Transverse colon (tissue), 4 donors: Measurements from ENCODE around the gene JPH3. TPM values are rescaled to one million over a fixed set of nuclear protein-coding genes. Genes with fewer than 3 reads are reported as not detected.
A peak's percentile ranks its signal among the peaks of the same experiment; 100 is the strongest.

Experiments
- DNase-seq: peaks from one replicate; pipeline ENCODE4 v3.0.0-alpha.2; 2019
- H3K27ac ChIP-seq, 4 donors: fragments of 200-600 bp; sonication (generic); 2 replicates each; pipeline ENCODE4 v1.5.1; 2016 to 2018; ENCODE audit warnings: inconsistent platforms in 4 of 4
- H3K27me3 ChIP-seq: fragments of 200-600 bp; sonication (generic); 2 replicates; pipeline ENCODE4 v1.5.1; 2017; ENCODE audit warnings: inconsistent platforms
- H3K36me3 ChIP-seq, 4 donors: fragments of 200-600 bp; sonication (generic); 2 replicates each; pipeline ENCODE4 v1.5.1; 2017 to 2019; ENCODE audit warnings: inconsistent platforms in 4 of 4
- H3K4me1 ChIP-seq, 4 donors: fragments of 200-600 bp; sonication (generic); 2 replicates each; pipeline ENCODE4 v1.5.1; 2017 to 2020; ENCODE audit warnings: inconsistent platforms in 4 of 4
- H3K4me3 ChIP-seq, 4 donors: fragments of 200-600 bp; sonication (generic); 1 replicate in 1 of 4; 2 replicates in 3 of 4; pipeline versions ENCODE4 v1.5.1 to v1.6.1; 2017 to 2019; ENCODE audit warnings: inconsistent platforms in 4 of 4
- H3K9me3 ChIP-seq, 2 donors: fragments of 200-600 bp; sonication (generic); 2 replicates each; pipeline ENCODE4 v1.5.1; 2017 to 2019; ENCODE audit warnings: inconsistent platforms in 2 of 2
- CTCF ChIP-seq, 5 experiments: fragments of 200-600 bp in 3 of 5; fragments of 450-650 bp in 2 of 5; sonication (generic) in 3 of 5; IDR thresholded peaks; 1 replicate in 2 of 5; 2 replicates in 3 of 5; pipeline ENCODE4 v1.5.1; 2016 to 2017; ENCODE audit warnings: antibody characterized with exemption in 5 of 5, inconsistent platforms in 3 of 5, mild to moderate bottlenecking in 2 of 5, moderate library complexity in 1 of 5
- EP300 ChIP-seq: sonication (generic); formaldehyde crosslinking; IDR thresholded peaks from one replicate; pipeline ENCODE4 v1.6.1; 2017; ENCODE audit warnings: antibody characterized with exemption, low read depth
- POLR2A ChIP-seq: fragments of 450-650 bp; IDR thresholded peaks from one replicate; pipeline ENCODE4 v1.6.1; 2016; ENCODE audit warnings: antibody characterized with exemption, mild to moderate bottlenecking, moderate library complexity
- POLR2AphosphoS5 ChIP-seq, 3 donors: sonication (generic); formaldehyde crosslinking; IDR thresholded peaks; one replicate each; pipeline ENCODE4 v1.6.1; 2016; ENCODE audit warnings: antibody characterized with exemption in 3 of 3
- WGBS, 2 donors: methylation state at CpG; one replicate each; pipeline ENCODE4 v1.1.5; 2018; ENCODE audit warnings: low coverage in 1 of 2; 5-methylcytosine and 5-hydroxymethylcytosine counted together
- in situ Hi-C, 4 donors: fragments of 200-750 bp; cut with MboI; loops; one replicate each; pipeline versions ENCODE4 v1.15.0 to v1.15.1; 2017; ENCODE audit warnings: low sequenced_read_pairs in 3 of 4, low pct_ligation_motif_present in 1 of 4, low pct_unique_long_range_greater_than_20kb in 1 of 4
- intact Hi-C: fragments of 100-400 bp; cut with DNase I; formaldehyde crosslinking; loops from one replicate; pipeline ENCODE4 v1.15.1; 2023; ENCODE audit warnings: low total_unique reads
- total RNA-seq, 4 donors: library from RNA; depleted of rRNA; stranded (reverse); fragments of >200 nt; gene quantifications; one replicate each; pipeline ENCODE4 v1.1.0, GENCODE V29; 2016

JPH3 gene
- total RNA-seq, 4 donors from 2014 or later: 0.32 to 5.2 (median 0.41) TPM; not detected in 1

- H3K4me1 ChIP-seq: no peaks in the 10 kb centered on the region
- no peak overlapping the region for H3K4me3 ChIP-seq
- 75 to 77% methylated on average over 2 to 25 of the region's 25 CpGs for WGBS, 2 donors
- no peaks in the 10 kb centered on the region for H3K9me3 ChIP-seq
- no peaks in the 10 kb centered on the region for H3K27me3 ChIP-seq
- H3K27ac ChIP-seq: no peak overlapping the region
- peak; percentile 72 for DNase-seq
- intact Hi-C loops: no loop called here
- TF ChIP-seq CTCF (IDR thresholded peaks at IDR 0.05) (no peak), POLR2AphosphoS5 (IDR thresholded peaks at IDR 0.05) (no peak), EP300 (no peak), POLR2A (no peak)
- in situ Hi-C loops: no loop called here
- H3K36me3 ChIP-seq: peaks cover 0 to 25% (median 2%) of the 10 kb centered on the region in 4 donors
Observed at GRCh38 chr16:87744750-87745514, 142.6 kb downstream of the JPH3 start.

GRCh38 chr16:87746178-87746577, 143.9 kb downstream of the JPH3 start:
- no peaks in the 10 kb centered on the region for H3K27me3 ChIP-seq
- peaks cover 0 to 28% (median 4%) of the 10 kb centered on the region in 4 donors for H3K36me3 ChIP-seq
- WGBS, 2 donors: 78% methylated on average over 8 of the region's 8 CpGs; no CpG with 5 or more reads in 1 of the 2 donors
- no peak overlapping the region for H3K27ac ChIP-seq
- TF ChIP-seq CTCF (IDR thresholded peaks at IDR 0.05) (no peak), POLR2AphosphoS5 (IDR thresholded peaks at IDR 0.05) (no peak)
- in situ Hi-C loops (no loop called here), intact Hi-C loops (no loop called here)
- no peaks in the 10 kb centered on the region for H3K9me3 ChIP-seq
- no peak overlapping the region for H3K4me3 ChIP-seq
- no peak for DNase-seq
- H3K4me1 ChIP-seq: no peaks in the 10 kb centered on the region

Other genes starting within 250 kb of the JPH3 start
- 100 to 1,000 TPM in 3 of 4 donors, 10 to 100 TPM in 1; 83.6 to 403 (median 224) TPM for gene FBXO31, start 218.7 kb upstream of the JPH3 start, total RNA-seq
- 10 to 100 TPM; 15.7 to 69.5 (median 39.9) TPM for gene MAP1LC3B, start 210.2 kb upstream of the JPH3 start, total RNA-seq
- 10 to 100 TPM; 27.7 to 56.1 (median 36.7) TPM for gene ZCCHC14, start 109.5 kb upstream of the JPH3 start, total RNA-seq
- 100 to 1,000 TPM in 1 of 4 donors, 10 to 100 TPM in 3; 45.2 to 193 (median 57.4) TPM for gene KLHDC4, start 163.5 kb downstream of the JPH3 start, total RNA-seq